Measurements from ENCODE around the gene FILIP1.

Gene FILIP1

DNA sequence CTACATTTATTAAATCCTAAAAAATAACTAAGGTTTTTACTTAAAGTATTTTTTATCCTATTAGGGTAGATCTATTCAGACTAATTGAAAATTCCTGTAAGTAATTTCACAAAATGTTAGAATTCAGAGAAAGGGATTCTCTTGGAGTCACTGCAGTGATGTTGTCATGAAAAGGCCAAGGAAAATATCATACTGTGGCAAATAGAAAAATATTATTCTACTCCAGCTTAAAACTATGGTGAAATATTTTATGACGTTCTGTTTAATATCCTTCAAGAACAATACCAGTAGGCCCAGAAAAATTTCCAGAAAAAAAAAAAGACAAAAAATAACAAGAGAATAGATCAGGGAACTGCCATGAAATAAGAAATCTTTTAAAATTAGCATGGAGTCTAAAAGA is 73.6 kb downstream of the FILIP1 start:
- no peaks in the 10 kb centered on the region for H3K4me1 ChIP-seq (ENCODE audit: control insufficient read depth in 2 of 2, insufficient read depth in 1 of 2, low read depth in 1 of 2, low read length in 2 of 2)
- DNase-seq (ENCODE audit: low spot score): no peak
- no peak overlapping the region for H2BK15ac ChIP-seq (ENCODE audit: low read length)
- no peak overlapping the region for H2AK5ac ChIP-seq (ENCODE audit: low read depth, low read length)
- no peak overlapping the region for H4K91ac ChIP-seq (ENCODE audit: low read depth, low read length, poor library complexity)
- H3K9me3 ChIP-seq (replicated peaks in 1 of 2; ENCODE audit: control insufficient read depth in 2 of 2, insufficient read depth in 1 of 2, low read depth in 1 of 2, low read length in 2 of 2): no peaks in the 10 kb centered on the region
- H3K4ac ChIP-seq (ENCODE audit: low read length): no peak overlapping the region
- H2AFZ ChIP-seq (ENCODE audit: low read length): no peak overlapping the region
- no peak overlapping the region for H4K8ac ChIP-seq (ENCODE audit: low read depth, low read length)
- no peak overlapping the region for H3K4me3 ChIP-seq (ENCODE audit: low read length in 2 of 2)
- no peaks in the 10 kb centered on the region for H3K79me1 ChIP-seq (ENCODE audit: low read depth, low read length)
- no peak overlapping the region for H3K23ac ChIP-seq (ENCODE audit: low read depth, low read length, poor library complexity)
- no CpG with 5 or more reads among the region's 1 CpG for WGBS, 2 donors (ENCODE audit: extremely low coverage in 2 of 2, insufficient read length in 2 of 2, insufficient replicate concordance in 1 of 2)
- H3K27ac ChIP-seq (replicated peaks; ENCODE audit: low read length): no peak overlapping the region
- H3K36me3 ChIP-seq (replicated peaks in 1 of 2; ENCODE audit: control insufficient read depth in 2 of 2, insufficient read depth in 2 of 2, low read length in 2 of 2): no peaks in the 10 kb centered on the region
- H3K9ac ChIP-seq (ENCODE audit: low read depth, low read length, poor library complexity): no peak overlapping the region
- no peak overlapping the region for H3K14ac ChIP-seq (ENCODE audit: low read length)
- H3K4me2 ChIP-seq (ENCODE audit: insufficient read depth, low read length, poor library complexity, severe bottlenecking): no peak overlapping the region
- no peak overlapping the region for H3K18ac ChIP-seq (ENCODE audit: low read length)
- H2BK12ac ChIP-seq (ENCODE audit: low read length): no peak overlapping the region
- H2BK5ac ChIP-seq (ENCODE audit: low read length): no peak overlapping the region
- H3K27me3 ChIP-seq (ENCODE audit: control insufficient read depth in 3 of 3, insufficient read depth in 3 of 3, low read depth in 1 of 3, low read length in 3 of 3): no peaks in the 10 kb centered on the region
- no peak overlapping the region for H2BK120ac ChIP-seq (ENCODE audit: low read depth, low read length)

DNA sequence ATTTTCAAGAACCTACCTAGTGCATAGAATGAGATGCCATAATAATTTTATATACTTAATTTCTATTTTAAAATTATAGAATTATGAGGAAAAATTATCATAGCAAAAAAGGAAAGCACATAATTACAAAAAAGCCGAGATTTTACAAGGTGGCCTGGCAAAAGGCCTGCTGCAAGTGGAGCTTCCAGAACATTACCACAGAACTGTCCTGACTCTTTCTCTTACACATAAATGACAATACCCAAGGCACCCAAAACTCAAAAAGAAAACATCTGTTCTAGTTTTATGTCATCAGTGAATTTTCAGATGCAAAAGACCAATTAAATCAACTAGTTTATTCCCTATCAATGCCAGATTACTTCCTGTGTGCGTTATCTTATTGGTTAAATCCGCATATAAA is 74.2 kb downstream of the FILIP1 start:
- no peaks in the 10 kb centered on the region for H3K36me3 ChIP-seq (replicated peaks in 1 of 2; ENCODE audit: control insufficient read depth in 2 of 2, insufficient read depth in 2 of 2, low read length in 2 of 2)
- no peak for DNase-seq (ENCODE audit: low spot score)
- H4K91ac ChIP-seq (ENCODE audit: low read depth, low read length, poor library complexity): no peak overlapping the region
- no peak overlapping the region for H3K14ac ChIP-seq (ENCODE audit: low read length)
- no peak overlapping the region for H3K23ac ChIP-seq (ENCODE audit: low read depth, low read length, poor library complexity)
- no peak overlapping the region for H3K18ac ChIP-seq (ENCODE audit: low read length)
- H2BK12ac ChIP-seq (ENCODE audit: low read length): no peak overlapping the region
- H2BK15ac ChIP-seq (ENCODE audit: low read length): no peak overlapping the region
- H3K9me3 ChIP-seq (replicated peaks in 1 of 2; ENCODE audit: control insufficient read depth in 2 of 2, insufficient read depth in 1 of 2, low read depth in 1 of 2, low read length in 2 of 2): no peaks in the 10 kb centered on the region
- no peak overlapping the region for H2AFZ ChIP-seq (ENCODE audit: low read length)
- WGBS, 2 donors (ENCODE audit: extremely low coverage in 2 of 2, insufficient read length in 2 of 2, insufficient replicate concordance in 1 of 2): no CpG with 5 or more reads among the region's 3 CpGs
- no peak overlapping the region for H2AK5ac ChIP-seq (ENCODE audit: low read depth, low read length)
- H4K8ac ChIP-seq (ENCODE audit: low read depth, low read length): no peak overlapping the region
- H3K9ac ChIP-seq (ENCODE audit: low read depth, low read length, poor library complexity): no peak overlapping the region
- H3K79me1 ChIP-seq (ENCODE audit: low read depth, low read length): no peaks in the 10 kb centered on the region
- H3K27me3 ChIP-seq (ENCODE audit: control insufficient read depth in 3 of 3, insufficient read depth in 3 of 3, low read depth in 1 of 3, low read length in 3 of 3): no peaks in the 10 kb centered on the region
- H3K4me3 ChIP-seq (ENCODE audit: low read length in 2 of 2): no peak overlapping the region
- no peak overlapping the region for H3K27ac ChIP-seq (replicated peaks; ENCODE audit: low read length)
- no peak overlapping the region for H3K4ac ChIP-seq (ENCODE audit: low read length)
- H3K4me1 ChIP-seq (ENCODE audit: control insufficient read depth in 2 of 2, insufficient read depth in 1 of 2, low read depth in 1 of 2, low read length in 2 of 2): peaks cover 0 to 1% of the 10 kb centered on the region in 2 donors
- H3K4me2 ChIP-seq (ENCODE audit: insufficient read depth, low read length, poor library complexity, severe bottlenecking): no peak overlapping the region
- H2BK120ac ChIP-seq (ENCODE audit: low read depth, low read length): no peak overlapping the region
- H2BK5ac ChIP-seq (ENCODE audit: low read length): no peak overlapping the region

GRCh38 chr6:75418233-75418632 is 75.4 kb downstream of the FILIP1 start:
- Histone ChIP-seq H3K9me3 (replicated peaks in 1 of 2; ENCODE audit: control insufficient read depth in 2 of 2, insufficient read depth in 1 of 2, low read depth in 1 of 2, low read length in 2 of 2) (no peaks in the 10 kb centered on the region), H3K23ac (ENCODE audit: low read depth, low read length, poor library complexity) (no peak overlapping the region), H3K79me1 (ENCODE audit: low read depth, low read length) (no peaks in the 10 kb centered on the region), H3K4me3 (ENCODE audit: low read length in 2 of 2) (no peak overlapping the region), H2BK15ac (ENCODE audit: low read length) (no peak overlapping the region), H4K91ac (ENCODE audit: low read depth, low read length, poor library complexity) (no peak overlapping the region), H2BK5ac (ENCODE audit: low read length) (no peak overlapping the region), H2BK120ac (ENCODE audit: low read depth, low read length) (no peak overlapping the region), H3K4me2 (ENCODE audit: insufficient read depth, low read length, poor library complexity, severe bottlenecking) (no peak overlapping the region), H4K8ac (ENCODE audit: low read depth, low read length) (no peak overlapping the region), H3K9ac (ENCODE audit: low read depth, low read length, poor library complexity) (no peak overlapping the region), H2BK12ac (ENCODE audit: low read length) (no peak overlapping the region), H3K14ac (ENCODE audit: low read length) (no peak overlapping the region), H3K36me3 (replicated peaks in 1 of 2; ENCODE audit: control insufficient read depth in 2 of 2, insufficient read depth in 2 of 2, low read length in 2 of 2) (no peaks in the 10 kb centered on the region), H3K27ac (replicated peaks; ENCODE audit: low read length) (no peak overlapping the region), H3K4me1 (ENCODE audit: control insufficient read depth in 2 of 2, insufficient read depth in 1 of 2, low read depth in 1 of 2, low read length in 2 of 2) (peaks cover 0 to 1% of the 10 kb centered on the region in 2 donors), H2AK5ac (ENCODE audit: low read depth, low read length) (no peak overlapping the region), H3K18ac (ENCODE audit: low read length) (no peak overlapping the region), H3K4ac (ENCODE audit: low read length) (no peak overlapping the region), H2AFZ (ENCODE audit: low read length) (no peak overlapping the region), H3K27me3 (ENCODE audit: control insufficient read depth in 3 of 3, insufficient read depth in 3 of 3, low read depth in 1 of 3, low read length in 3 of 3) (no peaks in the 10 kb centered on the region)
- DNase-seq (ENCODE audit: low spot score): no peak

DNA sequence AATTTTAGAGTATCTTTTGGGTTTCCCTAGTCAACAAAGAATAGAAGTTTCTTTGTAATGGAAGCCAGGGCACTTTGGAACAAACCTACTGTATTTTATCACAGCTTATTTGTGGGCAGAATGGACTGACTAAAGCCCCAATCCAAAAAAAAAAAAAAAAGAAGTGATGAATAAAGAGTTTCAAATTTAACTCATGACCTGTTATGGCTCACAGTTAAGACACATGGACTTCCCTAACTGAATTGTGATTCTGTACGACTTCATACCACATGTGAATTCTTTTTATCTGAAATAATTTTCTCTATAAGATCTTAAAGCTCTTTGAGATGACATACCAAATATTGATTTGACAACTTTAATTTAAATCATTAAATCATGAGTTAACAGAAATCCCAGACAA is 77.2 kb downstream of the FILIP1 start:
- Histone ChIP-seq H4K91ac (ENCODE audit: low read depth, low read length, poor library complexity) (no peak overlapping the region), H3K4me1 (ENCODE audit: control insufficient read depth in 2 of 2, insufficient read depth in 1 of 2, low read depth in 1 of 2, low read length in 2 of 2) (peaks cover 0 to 1% of the 10 kb centered on the region in 2 donors), H2BK5ac (ENCODE audit: low read length) (no peak overlapping the region), H3K4ac (ENCODE audit: low read length) (no peak overlapping the region), H4K8ac (ENCODE audit: low read depth, low read length) (no peak overlapping the region), H2BK15ac (ENCODE audit: low read length) (no peak overlapping the region), H3K14ac (ENCODE audit: low read length) (no peak overlapping the region), H3K23ac (ENCODE audit: low read depth, low read length, poor library complexity) (no peak overlapping the region), H2AFZ (ENCODE audit: low read length) (no peak overlapping the region), H3K27me3 (ENCODE audit: control insufficient read depth in 3 of 3, insufficient read depth in 3 of 3, low read depth in 1 of 3, low read length in 3 of 3) (no peaks in the 10 kb centered on the region), H3K36me3 (replicated peaks in 1 of 2; ENCODE audit: control insufficient read depth in 2 of 2, insufficient read depth in 2 of 2, low read length in 2 of 2) (no peaks in the 10 kb centered on the region), H3K79me1 (ENCODE audit: low read depth, low read length) (no peaks in the 10 kb centered on the region), H3K4me3 (ENCODE audit: low read length in 2 of 2) (no peak overlapping the region), H2BK120ac (ENCODE audit: low read depth, low read length) (no peak overlapping the region), H2AK5ac (ENCODE audit: low read depth, low read length) (no peak overlapping the region), H3K9me3 (replicated peaks in 1 of 2; ENCODE audit: control insufficient read depth in 2 of 2, insufficient read depth in 1 of 2, low read depth in 1 of 2, low read length in 2 of 2) (no peaks in the 10 kb centered on the region), H3K18ac (ENCODE audit: low read length) (no peak overlapping the region), H3K27ac (replicated peaks; ENCODE audit: low read length) (no peak overlapping the region), H3K9ac (ENCODE audit: low read depth, low read length, poor library complexity) (no peak overlapping the region), H2BK12ac (ENCODE audit: low read length) (no peak overlapping the region), H3K4me2 (ENCODE audit: insufficient read depth, low read length, poor library complexity, severe bottlenecking) (no peak overlapping the region)
- DNase-seq (ENCODE audit: low spot score): no peak
- WGBS, 2 donors (ENCODE audit: extremely low coverage in 2 of 2, insufficient read length in 2 of 2, insufficient replicate concordance in 1 of 2): no CpG with 5 or more reads among the region's 1 CpG
